T-helper 1 cell treated with Interleukin-12 subunit alpha and Interleukin-12 subunit beta and Interleukin-4 antibody, amounts not matched to agents 30 ng/mL and 1 ng/mL, for 36 hours (primary cell): ENCODE data around the gene DOCK2. TPM values are rescaled to one million over a fixed set of nuclear protein-coding genes. Genes with fewer than 3 reads are reported as not detected.

Experiments
- intact Hi-C: fragments of 100-400 bp; cut with micrococcal nuclease; formaldehyde crosslinking; loops from one replicate; pipeline ENCODE4 v1.15.1; 2024
- total RNA-seq: library from RNA; stranded (reverse); gene quantifications from 2 replicates; pipeline ENCODE4 v1.2.3, GENCODE V29; 2022

DOCK2 gene
- total RNA-seq, 1 donor from 2014 or later = 346 TPM

- intact Hi-C loops = no loop called here
Measured at GRCh38 chr5:169881702-169882303, 244.7 kb downstream of the DOCK2 start.

- intact Hi-C loops = no loop called here
Measured at GRCh38 chr5:169886033-169886432, 249.0 kb downstream of the DOCK2 start.

- intact Hi-C loops = no loop called here
Measured at GRCh38 chr5:169886677-169887076, 249.6 kb downstream of the DOCK2 start.

GRCh38 chr5:169889572-169889971 lies 252.5 kb downstream of the DOCK2 start:
- intact Hi-C loops = no loop called here

- intact Hi-C loops = no loop called here
Measured at GRCh38 chr5:169893010-169893409, 255.9 kb downstream of the DOCK2 start.

GRCh38 chr5:169893571-169893970 lies 256.5 kb downstream of the DOCK2 start:
- intact Hi-C loops = no loop called here

- intact Hi-C loops = no loop called here
Measured at GRCh38 chr5:169895926-169896325, 258.9 kb downstream of the DOCK2 start.

- intact Hi-C loops = no loop called here
Measured at GRCh38 chr5:169897481-169897880, 260.4 kb downstream of the DOCK2 start.

- intact Hi-C loops = no loop called here
Measured at GRCh38 chr5:169901896-169902295, 264.8 kb downstream of the DOCK2 start.

GRCh38 chr5:169904059-169904458 lies 267.0 kb downstream of the DOCK2 start:
- intact Hi-C loops = no loop called here

- intact Hi-C loops = no loop called here
Measured at GRCh38 chr5:169904508-169904907, 267.4 kb downstream of the DOCK2 start.

- intact Hi-C loops = no loop called here
Measured at GRCh38 chr5:169905017-169905416, 267.9 kb downstream of the DOCK2 start.

GRCh38 chr5:169906745-169907649 lies 269.9 kb downstream of the DOCK2 start:
- intact Hi-C loops = no loop called here

GRCh38 chr5:169908864-169909263 lies 271.8 kb downstream of the DOCK2 start:
- intact Hi-C loops = no loop called here

GRCh38 chr5:169909945-169910344 lies 272.9 kb downstream of the DOCK2 start:
- intact Hi-C loops = no loop called here

GRCh38 chr5:169910393-169910792 lies 273.3 kb downstream of the DOCK2 start:
- intact Hi-C loops = no loop called here

- intact Hi-C loops = no loop called here
Measured at GRCh38 chr5:169911448-169912212, 274.6 kb downstream of the DOCK2 start.

GRCh38 chr5:169913479-169913878 lies 276.4 kb downstream of the DOCK2 start:
- intact Hi-C loops = no loop called here

GRCh38 chr5:169914766-169915165 lies 277.7 kb downstream of the DOCK2 start:
- intact Hi-C loops = no loop called here

GRCh38 chr5:169917500-169917899 lies 280.4 kb downstream of the DOCK2 start:
- intact Hi-C loops = no loop called here

- intact Hi-C loops = no loop called here
Measured at GRCh38 chr5:169918228-169918627, 281.2 kb downstream of the DOCK2 start.

- intact Hi-C loops = no loop called here
Measured at GRCh38 chr5:169920474-169920873, 283.4 kb downstream of the DOCK2 start.
